SK-N-SH (cell line): Measurements from ENCODE around the gene PARD3B.

Source experiments
- EP300 ChIP-seq, 2 experiments: IDR thresholded peaks; 2 replicates each; pipeline versions ENCODE4 v1.4.0 to v1.6.1; 2012; ENCODE audit warnings: borderline replicate concordance in 1 of 2, low read depth in 1 of 2, low read length in 1 of 2
- FOXJ3 ChIP-seq: sonication (generic); formaldehyde crosslinking; IDR thresholded peaks from 2 replicates; pipeline ENCODE4 v1.5.1; 2020; ENCODE audit warnings: mild to moderate bottlenecking, missing genetic modification reagents
- JUND ChIP-seq: IDR thresholded peaks from 2 replicates; pipeline ENCODE4 v1.4.0; 2012
- POLR2AphosphoS5 ChIP-seq: IDR thresholded peaks from 2 replicates; pipeline ENCODE4 v1.6.1; 2012; ENCODE audit warnings: low read depth, low read length
- RAD21 ChIP-seq: IDR thresholded peaks from 2 replicates; pipeline ENCODE4 v1.6.1; 2012; ENCODE audit warnings: mild to moderate bottlenecking, low read length
- REST ChIP-seq: IDR thresholded peaks from 2 replicates; pipeline ENCODE4 v1.6.1; 2012; ENCODE audit warnings: mild to moderate bottlenecking, low read depth, low read length, moderate library complexity
- SIN3A ChIP-seq: IDR thresholded peaks from 2 replicates; pipeline ENCODE4 v1.6.1; 2012; ENCODE audit warnings: low read depth, mild to moderate bottlenecking, low read length, moderate library complexity, borderline replicate concordance
- SMC3 ChIP-seq: IDR thresholded peaks from 2 replicates; pipeline ENCODE4 v1.6.1; 2012; ENCODE audit warnings: low read depth, low read length, improper control_type of control experiment
- YY1 ChIP-seq: IDR thresholded peaks from 2 replicates; pipeline ENCODE4 v1.4.0; 2012; ENCODE audit warnings: low read depth, mild to moderate bottlenecking
- TF ChIP-seq, protein P1 (sequence below): fragments of 200-600 bp; sonication (generic); IDR thresholded peaks from 2 replicates; pipeline ENCODE4 v1.6.1; 2017; ENCODE audit warnings: antibody characterized with exemption, mild to moderate bottlenecking, moderate library complexity

DNA sequence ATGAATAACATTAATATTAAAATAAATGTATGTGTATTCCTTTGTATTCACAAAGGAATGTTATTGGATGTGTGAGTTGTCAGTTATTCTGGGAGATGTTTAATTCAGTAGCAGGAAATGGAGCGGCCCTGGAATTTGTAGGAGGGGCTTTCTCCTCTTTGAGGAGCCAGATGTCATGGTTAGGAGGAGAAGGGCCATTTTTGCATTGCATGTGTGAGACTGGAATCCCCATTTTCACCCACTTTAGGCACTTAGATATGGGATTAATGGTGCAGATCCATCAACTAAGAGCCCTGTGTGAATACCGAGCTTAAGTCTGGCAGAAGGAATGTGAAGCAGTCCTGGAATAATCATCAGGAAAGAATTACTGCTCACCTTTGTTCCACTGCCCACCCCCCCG lies 439.2 kb downstream of the PARD3B start:
- TF ChIP-seq REST, result no peak
- no peak for TF ChIP-seq EP300 (IDR thresholded peaks at IDR 0.05; ENCODE audit: borderline replicate concordance in 1 of 2, low read depth in 1 of 2, low read length in 1 of 2)
- TF ChIP-seq, protein P1, sequence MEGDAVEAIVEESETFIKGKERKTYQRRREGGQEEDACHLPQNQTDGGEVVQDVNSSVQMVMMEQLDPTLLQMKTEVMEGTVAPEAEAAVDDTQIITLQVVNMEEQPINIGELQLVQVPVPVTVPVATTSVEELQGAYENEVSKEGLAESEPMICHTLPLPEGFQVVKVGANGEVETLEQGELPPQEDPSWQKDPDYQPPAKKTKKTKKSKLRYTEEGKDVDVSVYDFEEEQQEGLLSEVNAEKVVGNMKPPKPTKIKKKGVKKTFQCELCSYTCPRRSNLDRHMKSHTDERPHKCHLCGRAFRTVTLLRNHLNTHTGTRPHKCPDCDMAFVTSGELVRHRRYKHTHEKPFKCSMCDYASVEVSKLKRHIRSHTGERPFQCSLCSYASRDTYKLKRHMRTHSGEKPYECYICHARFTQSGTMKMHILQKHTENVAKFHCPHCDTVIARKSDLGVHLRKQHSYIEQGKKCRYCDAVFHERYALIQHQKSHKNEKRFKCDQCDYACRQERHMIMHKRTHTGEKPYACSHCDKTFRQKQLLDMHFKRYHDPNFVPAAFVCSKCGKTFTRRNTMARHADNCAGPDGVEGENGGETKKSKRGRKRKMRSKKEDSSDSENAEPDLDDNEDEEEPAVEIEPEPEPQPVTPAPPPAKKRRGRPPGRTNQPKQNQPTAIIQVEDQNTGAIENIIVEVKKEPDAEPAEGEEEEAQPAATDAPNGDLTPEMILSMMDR, result no peak
- no peak for TF ChIP-seq SIN3A
- no peak for TF ChIP-seq YY1
- TF ChIP-seq POLR2AphosphoS5, result no peak
- no peak for TF ChIP-seq RAD21
- TF ChIP-seq JUND, result no peak
- no peak for TF ChIP-seq SMC3
- TF ChIP-seq FOXJ3 (CRISPR knock-in tag), result no peak
